ENCODE measurements around the gene APOB. TPM values are rescaled to one million over a fixed set of nuclear protein-coding genes. Genes with fewer than 3 reads are reported as not detected.

APOB gene
- polyA plus RNA-seq, 1 of the 3 experiments (the other 2 are of a cell fraction), result not detected

DNA sequence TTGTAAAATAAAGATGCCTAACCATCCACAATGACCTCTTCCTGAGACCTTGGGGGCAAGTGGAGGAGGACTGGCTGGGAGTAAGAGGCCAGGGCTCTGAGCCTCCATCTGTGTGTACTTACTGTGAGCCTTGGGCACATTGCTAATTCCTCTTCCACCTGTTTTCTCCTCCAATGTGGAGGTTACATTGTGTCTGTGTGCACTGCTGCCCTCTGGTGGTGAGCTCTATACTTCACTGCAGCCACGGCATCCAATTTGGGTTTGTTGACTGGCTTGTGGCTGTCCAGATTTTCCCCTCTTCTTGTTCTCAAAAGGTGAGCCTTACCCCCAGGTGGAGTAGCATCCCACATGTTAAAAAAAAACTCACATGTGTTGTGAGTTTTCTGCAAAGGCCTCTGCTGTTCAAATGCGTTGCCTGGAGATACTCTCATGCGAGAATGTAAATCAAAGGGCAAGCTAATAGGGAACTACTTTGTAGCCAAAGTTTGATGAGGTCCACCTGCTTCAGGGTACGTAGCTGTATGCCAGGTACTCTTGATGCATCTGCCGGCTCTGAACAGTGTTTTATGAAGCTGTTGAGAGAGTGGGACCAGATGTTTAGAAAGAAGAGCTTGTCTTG is 80.8 kb downstream of the APOB start:
- Histone ChIP-seq H3K36me3 (replicated peaks in 1 of 2; ENCODE audit: control insufficient read depth in 1 of 2, insufficient read depth in 2 of 2, low read length in 1 of 2) (no peaks in the 10 kb centered on the region), H3K79me2 (ENCODE audit: insufficient read depth) (no peaks in the 10 kb centered on the region), H3K4me2 (no peak overlapping the region), H2AFZ (ENCODE audit: low read depth) (no peak overlapping the region), H4K20me1 (ENCODE audit: insufficient read depth) (no peaks in the 10 kb centered on the region), H3K9ac (no peak overlapping the region), H3F3A (replicated peaks; ENCODE audit: insufficient read depth) (no peaks in the 10 kb centered on the region), H3K27me3 (ENCODE audit: insufficient read depth) (peaks cover 14% of the 10 kb centered on the region; the same call in 1 of the 2 replicates), H3K9me2 (no peaks in the 10 kb centered on the region), H3K27ac (ENCODE audit: low read depth in 2 of 2, low read length in 1 of 2) (no peak overlapping the region), H3K9me3 (no peaks in the 10 kb centered on the region), H3K4me3 (ENCODE audit: low read depth in 2 of 2, low read length in 1 of 2) (no peak overlapping the region; a peak in 1 of 4 replicates), H3K4me1 (ENCODE audit: control insufficient read depth in 1 of 2, insufficient read depth in 2 of 2, low read depth in 1 of 2, low read length in 1 of 2) (no peaks in the 10 kb centered on the region; a peak in 1 of 4 replicates)
- WGBS (ENCODE audit: low lambda C conversion rate), result 24% methylated on average over 5 of the region's 5 CpGs
- DNase-seq, result peak; percentile 84
- POLR2A ChIA-PET, result interaction anchor here (0.6 to 0.7 kb wide), 2 partner anchors 140 to 178 kb away, joined by 3 to 6 read pairs; partner anchors contain the start of gene LDAH
- CTCF ChIA-PET, result interaction anchor here (0.6 to 14.3 kb wide), 76 partner anchors 11 to 1994 kb away, joined by 3 to 427 read pairs (median 5); partner anchors contain the start of genes APOB, GDF7, HS1BP3 and LDAH
- TF ChIP-seq, protein P1, sequence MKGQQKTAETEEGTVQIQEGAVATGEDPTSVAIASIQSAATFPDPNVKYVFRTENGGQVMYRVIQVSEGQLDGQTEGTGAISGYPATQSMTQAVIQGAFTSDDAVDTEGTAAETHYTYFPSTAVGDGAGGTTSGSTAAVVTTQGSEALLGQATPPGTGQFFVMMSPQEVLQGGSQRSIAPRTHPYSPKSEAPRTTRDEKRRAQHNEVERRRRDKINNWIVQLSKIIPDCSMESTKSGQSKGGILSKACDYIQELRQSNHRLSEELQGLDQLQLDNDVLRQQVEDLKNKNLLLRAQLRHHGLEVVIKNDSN (IDR thresholded peaks at IDR 0.05; ENCODE audit: borderline replicate concordance, low read depth), result no peak
- peak; percentile 64; the same call in 1 of the 2 replicates for TF ChIP-seq RCOR1 (IDR thresholded peaks at IDR 0.05; ENCODE audit: low read length)
- TF ChIP-seq USF2 (IDR thresholded peaks at IDR 0.05; ENCODE audit: borderline replicate concordance, low read depth, low read length), result no peak
- TF ChIP-seq GATA2 (CRISPR knock-in tag; IDR thresholded peaks at IDR 0.05), result no peak
- TF ChIP-seq CHD2 (IDR thresholded peaks at IDR 0.05; ENCODE audit: low read length, partially characterized antibody), result peak; percentile 62
- 0 out of 2 replicates have a peak, but pooled peaks have one; percentile 13 for TF ChIP-seq FOXJ3 (CRISPR knock-in tag; IDR thresholded peaks at IDR 0.05)
- TF ChIP-seq EP300 (IDR thresholded peaks at IDR 0.05; ENCODE audit: borderline replicate concordance in 1 of 2, low read depth in 1 of 2, low read length in 1 of 2), result no peak
- TF ChIP-seq MXI1 (IDR thresholded peaks at IDR 0.05; ENCODE audit: low read depth, low read length), result peak; percentile 22; the same call in 1 of the 2 replicates
- TF ChIP-seq, protein P2, sequence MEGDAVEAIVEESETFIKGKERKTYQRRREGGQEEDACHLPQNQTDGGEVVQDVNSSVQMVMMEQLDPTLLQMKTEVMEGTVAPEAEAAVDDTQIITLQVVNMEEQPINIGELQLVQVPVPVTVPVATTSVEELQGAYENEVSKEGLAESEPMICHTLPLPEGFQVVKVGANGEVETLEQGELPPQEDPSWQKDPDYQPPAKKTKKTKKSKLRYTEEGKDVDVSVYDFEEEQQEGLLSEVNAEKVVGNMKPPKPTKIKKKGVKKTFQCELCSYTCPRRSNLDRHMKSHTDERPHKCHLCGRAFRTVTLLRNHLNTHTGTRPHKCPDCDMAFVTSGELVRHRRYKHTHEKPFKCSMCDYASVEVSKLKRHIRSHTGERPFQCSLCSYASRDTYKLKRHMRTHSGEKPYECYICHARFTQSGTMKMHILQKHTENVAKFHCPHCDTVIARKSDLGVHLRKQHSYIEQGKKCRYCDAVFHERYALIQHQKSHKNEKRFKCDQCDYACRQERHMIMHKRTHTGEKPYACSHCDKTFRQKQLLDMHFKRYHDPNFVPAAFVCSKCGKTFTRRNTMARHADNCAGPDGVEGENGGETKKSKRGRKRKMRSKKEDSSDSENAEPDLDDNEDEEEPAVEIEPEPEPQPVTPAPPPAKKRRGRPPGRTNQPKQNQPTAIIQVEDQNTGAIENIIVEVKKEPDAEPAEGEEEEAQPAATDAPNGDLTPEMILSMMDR (IDR thresholded peaks at IDR 0.05), result peak; percentile 98
- no peak for TF ChIP-seq MEF2A (IDR thresholded peaks at IDR 0.05; ENCODE audit: borderline replicate concordance, low read depth)
- no peak for TF ChIP-seq RXRA (IDR thresholded peaks at IDR 0.05; ENCODE audit: borderline replicate concordance, low read depth)
- TF ChIP-seq PBX3 (IDR thresholded peaks at IDR 0.05), result no peak
- peak; percentile 99 for TF ChIP-seq SMC3 (IDR thresholded peaks at IDR 0.05; ENCODE audit: low read depth, low read length)
- no peak for TF ChIP-seq JUND (IDR thresholded peaks at IDR 0.05)
- TF ChIP-seq, protein P3, sequence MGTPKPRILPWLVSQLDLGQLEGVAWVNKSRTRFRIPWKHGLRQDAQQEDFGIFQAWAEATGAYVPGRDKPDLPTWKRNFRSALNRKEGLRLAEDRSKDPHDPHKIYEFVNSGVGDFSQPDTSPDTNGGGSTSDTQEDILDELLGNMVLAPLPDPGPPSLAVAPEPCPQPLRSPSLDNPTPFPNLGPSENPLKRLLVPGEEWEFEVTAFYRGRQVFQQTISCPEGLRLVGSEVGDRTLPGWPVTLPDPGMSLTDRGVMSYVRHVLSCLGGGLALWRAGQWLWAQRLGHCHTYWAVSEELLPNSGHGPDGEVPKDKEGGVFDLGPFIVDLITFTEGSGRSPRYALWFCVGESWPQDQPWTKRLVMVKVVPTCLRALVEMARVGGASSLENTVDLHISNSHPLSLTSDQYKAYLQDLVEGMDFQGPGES (IDR thresholded peaks at IDR 0.05; ENCODE audit: low read depth, low read length), result no peak
- no peak for TF ChIP-seq EZH2phosphoT487 (IDR thresholded peaks at IDR 0.05; ENCODE audit: borderline replicate concordance, low read depth)
- TF ChIP-seq RFX5 (IDR thresholded peaks at IDR 0.05; ENCODE audit: low read length), result no peak
- no peak for TF ChIP-seq FOSL2 (IDR thresholded peaks at IDR 0.05; ENCODE audit: borderline replicate concordance, low read depth)
- TF ChIP-seq, protein P4, sequence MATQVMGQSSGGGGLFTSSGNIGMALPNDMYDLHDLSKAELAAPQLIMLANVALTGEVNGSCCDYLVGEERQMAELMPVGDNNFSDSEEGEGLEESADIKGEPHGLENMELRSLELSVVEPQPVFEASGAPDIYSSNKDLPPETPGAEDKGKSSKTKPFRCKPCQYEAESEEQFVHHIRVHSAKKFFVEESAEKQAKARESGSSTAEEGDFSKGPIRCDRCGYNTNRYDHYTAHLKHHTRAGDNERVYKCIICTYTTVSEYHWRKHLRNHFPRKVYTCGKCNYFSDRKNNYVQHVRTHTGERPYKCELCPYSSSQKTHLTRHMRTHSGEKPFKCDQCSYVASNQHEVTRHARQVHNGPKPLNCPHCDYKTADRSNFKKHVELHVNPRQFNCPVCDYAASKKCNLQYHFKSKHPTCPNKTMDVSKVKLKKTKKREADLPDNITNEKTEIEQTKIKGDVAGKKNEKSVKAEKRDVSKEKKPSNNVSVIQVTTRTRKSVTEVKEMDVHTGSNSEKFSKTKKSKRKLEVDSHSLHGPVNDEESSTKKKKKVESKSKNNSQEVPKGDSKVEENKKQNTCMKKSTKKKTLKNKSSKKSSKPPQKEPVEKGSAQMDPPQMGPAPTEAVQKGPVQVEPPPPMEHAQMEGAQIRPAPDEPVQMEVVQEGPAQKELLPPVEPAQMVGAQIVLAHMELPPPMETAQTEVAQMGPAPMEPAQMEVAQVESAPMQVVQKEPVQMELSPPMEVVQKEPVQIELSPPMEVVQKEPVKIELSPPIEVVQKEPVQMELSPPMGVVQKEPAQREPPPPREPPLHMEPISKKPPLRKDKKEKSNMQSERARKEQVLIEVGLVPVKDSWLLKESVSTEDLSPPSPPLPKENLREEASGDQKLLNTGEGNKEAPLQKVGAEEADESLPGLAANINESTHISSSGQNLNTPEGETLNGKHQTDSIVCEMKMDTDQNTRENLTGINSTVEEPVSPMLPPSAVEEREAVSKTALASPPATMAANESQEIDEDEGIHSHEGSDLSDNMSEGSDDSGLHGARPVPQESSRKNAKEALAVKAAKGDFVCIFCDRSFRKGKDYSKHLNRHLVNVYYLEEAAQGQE (IDR thresholded peaks at IDR 0.05; ENCODE audit: low read depth, low read length), result no peak
- peak; percentile 97 for TF ChIP-seq RAD21 (IDR thresholded peaks at IDR 0.05; ENCODE audit: low read length)
